ENCODE results near the gene INA.
"Not testable (repeated sequence)": the region's sequence is repeated elsewhere in the genome, so short reads cannot be mapped to it uniquely, and the experiment has no call there.

Gene INA

GRCh38 chr10:103276896-103277712 is at the start of gene INA:
Gene INA (plus strand): TSS chr10:103277138. CDS start chr10:103277212, 74 bp downstream.
- no peak for FAIRE-seq

DNA sequence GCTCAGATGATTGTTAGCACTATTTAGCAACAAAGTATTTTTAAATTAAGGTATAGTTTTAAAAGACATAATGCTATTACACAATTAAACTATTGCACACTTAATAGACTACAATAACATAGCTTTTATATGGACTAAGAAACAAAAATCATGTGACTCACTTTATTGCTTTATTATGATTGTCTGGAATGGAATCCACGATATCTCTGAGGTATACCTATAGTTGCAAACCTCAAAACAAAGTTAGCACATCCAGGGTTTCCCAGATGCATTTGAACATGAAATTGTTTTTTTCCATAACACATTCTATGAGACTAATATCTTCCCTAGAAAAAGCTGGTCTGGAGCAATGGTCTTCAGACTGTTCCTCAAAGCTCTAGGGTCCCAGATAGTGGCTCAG is 49.5 kb upstream of the INA start:
- no peak for FAIRE-seq

- no peak for FAIRE-seq
Measured at GRCh38 chr10:103231047-103231551, 45.8 kb upstream of the INA start.

DNA sequence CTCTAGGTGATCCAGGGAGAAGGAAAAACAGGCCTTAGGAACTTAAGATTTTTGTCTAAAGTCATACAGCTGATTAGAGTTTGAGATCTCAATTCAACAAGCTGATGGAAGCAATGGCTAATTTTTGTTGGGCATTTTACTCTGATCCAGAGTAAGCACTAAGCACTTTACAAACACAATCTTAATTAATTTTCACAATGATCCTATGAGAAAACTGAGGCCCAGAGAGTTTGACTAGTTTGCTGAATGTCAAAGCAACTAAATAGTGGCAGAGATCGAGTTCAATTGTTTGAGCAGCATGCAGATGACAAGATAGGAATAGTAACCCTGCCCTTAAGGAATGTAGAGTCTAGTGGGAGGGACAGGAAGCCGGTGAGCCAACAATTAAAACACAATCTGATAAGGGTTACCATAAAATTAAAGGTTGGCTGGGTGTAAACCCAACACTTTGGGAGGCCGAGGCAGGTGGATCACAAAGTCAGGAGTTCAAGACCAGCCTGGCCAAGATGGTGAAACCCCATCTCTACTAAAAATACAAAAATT is 44.7 kb upstream of the INA start:
- no peak for FAIRE-seq

DNA sequence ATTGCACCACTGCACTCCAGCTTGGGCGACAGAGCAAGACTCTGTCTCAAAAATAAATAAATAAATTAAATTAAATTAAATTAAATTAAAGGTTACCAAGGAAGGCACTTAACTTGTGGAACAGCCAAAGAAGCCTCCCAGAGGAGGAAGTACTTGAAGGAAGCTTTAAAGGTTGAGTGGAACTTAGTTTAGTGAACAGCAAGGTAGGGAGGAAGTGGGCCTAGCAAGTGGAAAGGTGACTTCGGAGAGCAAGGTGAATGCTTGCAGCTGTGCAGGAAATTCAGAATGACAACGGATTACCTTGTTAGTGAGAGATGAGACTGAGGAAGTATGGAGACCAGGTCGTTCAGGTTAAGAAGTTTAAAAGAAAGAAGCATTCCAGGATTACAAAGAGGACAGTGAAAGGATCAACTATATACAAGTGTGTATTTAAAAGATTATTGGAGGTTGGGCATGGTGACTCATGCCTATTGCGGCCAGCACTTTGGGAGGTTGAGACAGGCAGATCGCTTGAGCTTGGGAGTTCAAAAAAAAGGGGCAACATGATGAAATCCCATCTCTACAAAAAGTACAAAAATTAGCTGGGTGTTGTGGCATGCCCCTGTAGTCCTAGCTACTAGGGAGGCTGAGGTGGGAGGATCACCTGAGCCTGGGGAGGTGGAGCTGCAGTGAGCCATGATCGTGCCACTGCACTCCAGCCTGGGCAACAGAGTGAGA is 44.0 kb upstream of the INA start:
- FAIRE-seq, result no peak

GRCh38 chr10:103235775-103236174 is 41.2 kb upstream of the INA start:
- no peak for FAIRE-seq

DNA sequence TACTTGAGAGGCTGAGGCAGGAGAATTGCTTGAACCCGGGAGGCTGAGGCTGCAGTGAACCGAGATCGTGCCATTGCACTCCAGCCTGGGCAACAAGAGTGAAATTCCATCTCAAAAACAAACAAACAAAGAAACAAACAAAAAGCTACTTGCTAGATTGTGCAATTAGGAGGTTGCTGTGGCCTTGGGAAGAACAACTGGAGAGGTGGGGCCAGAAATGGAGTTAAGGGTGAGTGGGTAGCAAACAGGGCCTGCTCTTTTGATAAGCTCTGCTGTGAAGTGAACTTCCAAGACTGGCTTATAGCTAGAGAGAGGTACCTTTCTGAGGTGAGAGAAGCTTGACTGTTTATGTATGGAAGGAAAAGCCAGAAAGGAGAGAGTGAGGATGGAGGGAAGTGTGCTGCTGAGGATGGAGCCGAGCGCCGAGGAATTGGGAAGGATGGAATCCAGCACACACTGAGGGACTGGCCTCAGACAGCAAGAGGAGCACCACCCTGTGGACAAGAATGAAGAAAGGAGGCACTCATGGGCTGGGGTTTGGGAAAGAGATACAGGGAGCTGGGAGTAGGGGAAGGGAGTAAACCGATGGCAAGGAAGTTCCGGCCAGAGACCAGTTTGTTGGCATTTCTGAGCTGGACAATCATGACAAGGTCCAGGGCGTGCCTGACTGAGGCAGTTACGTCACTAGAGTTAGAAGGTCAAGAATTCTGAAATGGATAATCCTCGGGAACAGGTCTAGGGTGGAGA is 38.3 kb upstream of the INA start:
- FAIRE-seq, result no peak

GRCh38 chr10:103241262-103242011 is 35.5 kb upstream of the INA start:
- no peak for FAIRE-seq

GRCh38 chr10:103244666-103245271 is 32.2 kb upstream of the INA start:
- FAIRE-seq, result no peak

DNA sequence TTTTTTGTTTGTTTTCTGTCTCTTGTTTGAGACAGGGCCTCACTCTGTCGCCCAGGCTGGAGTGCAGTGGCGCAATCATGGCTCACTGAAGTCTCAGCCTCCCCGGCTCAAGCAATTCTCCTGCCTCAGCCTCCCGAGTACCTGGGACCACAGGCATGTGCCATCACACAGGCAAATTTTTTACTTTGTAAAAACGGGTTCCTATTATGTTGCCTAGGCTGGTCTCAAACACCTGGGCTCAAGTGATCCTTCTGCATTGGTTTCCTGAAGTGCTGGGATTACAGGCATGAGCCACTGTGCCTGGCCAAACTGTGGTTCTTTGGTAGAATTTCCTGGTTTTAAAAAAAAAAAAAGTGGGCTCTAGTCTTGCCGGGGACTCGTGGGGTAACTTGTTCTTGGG is 31.4 kb upstream of the INA start, which contains the start of gene RPEL1:
TSS of gene RPEL1 (plus strand) at position 301 of the 400 bp plus-strand sequence. CDS start 110 bp downstream, outside the sequence.
- not testable (repeated sequence) for FAIRE-seq

DNA sequence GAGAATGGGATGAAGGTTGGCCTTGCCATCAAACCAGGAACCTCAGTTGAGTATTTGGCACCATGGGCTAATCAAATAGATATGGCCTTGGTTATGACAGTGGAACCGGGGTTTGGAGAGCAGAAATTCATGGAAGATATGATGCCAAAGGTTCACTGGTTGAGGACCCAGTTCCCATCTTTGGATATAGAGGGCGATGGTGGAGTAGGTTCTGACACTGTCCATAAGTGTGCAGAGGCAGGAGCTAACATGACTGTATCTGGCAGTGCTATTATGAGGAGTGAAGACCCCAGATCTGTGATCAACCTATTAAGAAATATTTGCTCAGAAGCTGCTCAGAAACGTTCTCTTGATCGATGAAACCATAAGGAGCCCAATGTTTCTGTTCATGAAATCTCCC is 30.6 kb upstream of the INA start:
- no peak for FAIRE-seq

GRCh38 chr10:103254113-103254512 is 22.8 kb upstream of the INA start:
- no peak for FAIRE-seq

DNA sequence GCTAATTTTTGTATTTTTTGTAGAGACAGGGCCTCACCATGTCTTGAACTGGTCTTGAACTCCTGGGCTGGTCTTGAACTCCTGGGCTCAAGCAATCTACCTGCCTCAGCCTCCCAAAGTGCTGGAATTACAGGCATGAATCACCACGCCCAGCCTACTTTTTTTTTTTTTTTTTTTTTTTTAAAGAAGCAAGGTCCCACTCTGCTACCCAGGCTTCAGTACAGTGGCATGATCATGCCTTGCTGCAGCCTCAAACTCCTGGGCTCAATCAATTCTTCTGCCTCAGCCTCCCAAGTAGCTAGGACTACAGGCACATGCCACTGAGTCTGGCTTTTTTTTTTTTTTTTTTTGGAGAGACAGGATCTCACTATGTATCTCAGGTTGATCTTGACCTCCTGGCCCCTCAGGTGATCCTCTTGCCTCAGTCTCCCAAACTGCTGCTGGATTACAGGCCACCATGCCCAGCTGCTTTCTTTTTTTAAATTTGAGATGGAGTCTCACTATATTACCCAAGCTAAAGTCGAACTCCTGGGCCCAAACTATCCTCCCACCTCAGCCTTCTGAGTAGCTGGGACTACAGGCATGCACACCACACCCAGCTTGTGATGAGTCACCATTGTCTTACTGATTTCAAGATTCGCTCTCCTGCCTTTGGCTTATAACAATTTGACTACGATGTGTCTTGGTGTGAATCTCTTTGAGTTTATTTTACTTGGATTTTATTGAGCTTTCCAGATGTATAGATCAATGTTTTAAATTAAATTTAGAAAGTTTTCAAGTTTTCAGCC is 22.2 kb upstream of the INA start:
- FAIRE-seq, result no peak

- FAIRE-seq, result no peak
Measured at GRCh38 chr10:103256613-103257012, 20.3 kb upstream of the INA start.

GRCh38 chr10:103257812-103258211 is 19.1 kb upstream of the INA start:
- no peak for FAIRE-seq

- FAIRE-seq, result not testable (repeated sequence)
Measured at GRCh38 chr10:103258928-103259327, 18.0 kb upstream of the INA start.

- FAIRE-seq, result no peak
Measured at GRCh38 chr10:103259989-103260388, 16.9 kb upstream of the INA start.

- FAIRE-seq, result no peak
Measured at GRCh38 chr10:103262229-103262628, 14.7 kb upstream of the INA start.

- no peak for FAIRE-seq
Measured at GRCh38 chr10:103265717-103266329, 11.1 kb upstream of the INA start.

DNA sequence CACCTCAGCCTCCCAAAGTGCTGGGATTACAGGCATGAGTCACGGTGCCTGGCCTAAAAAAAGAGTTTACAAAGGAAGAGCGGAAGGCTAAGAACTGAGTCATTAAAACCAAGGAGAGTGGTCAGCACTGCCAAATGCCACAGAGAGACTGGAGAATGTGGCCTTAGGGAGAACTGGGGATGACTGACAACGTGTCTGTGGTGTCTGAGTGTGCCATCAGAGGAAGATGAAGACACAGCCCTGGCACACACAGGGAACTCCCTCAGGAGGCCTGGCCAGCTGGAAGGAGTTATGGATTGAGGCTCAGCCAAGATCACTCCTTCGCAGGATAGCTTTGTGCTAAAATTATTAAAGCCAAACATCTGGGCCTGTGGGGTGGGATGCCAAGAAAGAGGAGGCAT is 3.9 kb upstream of the INA start:
- no peak for FAIRE-seq

Data from islet of Langerhans (tissue), 1 donor.